ENCODE data around the gene HTT.
A peak's percentile ranks its signal among the peaks of the same experiment; 100 is the strongest.

Gene HTT

GRCh38 chr4:3121110-3121509, 46.6 kb downstream of the HTT start:
- Histone ChIP-seq H3K79me2 (ENCODE audit: insufficient read depth, low read length) (no peaks in the 10 kb centered on the region), H3K4me1 (ENCODE audit: insufficient read depth, low read length, poor library complexity, severe bottlenecking) (peaks cover 25% of the 10 kb centered on the region), H3K9me2 (replicated peaks; ENCODE audit: low read depth, low read length) (no peaks in the 10 kb centered on the region), H3K27me3 (ENCODE audit: insufficient read depth, low read length, poor library complexity, severe bottlenecking) (no peaks in the 10 kb centered on the region), H2AFZ (ENCODE audit: low read length) (no peak overlapping the region), H3K4me3 (ENCODE audit: low read length, poor library complexity, severe bottlenecking) (no peak overlapping the region), H3K36me3 (ENCODE audit: insufficient read depth, low read length) (peaks cover 68% of the 10 kb centered on the region; the same call in 1 of the 2 replicates), H4K20me1 (ENCODE audit: insufficient read depth, low read length, poor library complexity, severe bottlenecking) (no peaks in the 10 kb centered on the region), H3K4me2 (ENCODE audit: low read depth, low read length, poor library complexity, severe bottlenecking) (no peak overlapping the region), H3K9me3 (ENCODE audit: insufficient read depth, low read depth, low read length) (no peaks in the 10 kb centered on the region), H3K9ac (ENCODE audit: low read depth, low read length, poor library complexity, severe bottlenecking) (no peak overlapping the region), H3F3A (ENCODE audit: low read depth) (peaks cover 12% of the 10 kb centered on the region; the same call in 1 of the 2 replicates)
- TF ChIP-seq CTCF (conservative IDR thresholded peaks at IDR 0.05; ENCODE audit: low read length) (no peak), EZH2phosphoT487 (IDR thresholded peaks at IDR 0.05; ENCODE audit: borderline replicate concordance) (no peak)

- Histone ChIP-seq H3K4me1 (ENCODE audit: insufficient read depth, low read length, poor library complexity, severe bottlenecking) (peaks cover 25% of the 10 kb centered on the region), H3K9ac (ENCODE audit: low read depth, low read length, poor library complexity, severe bottlenecking) (peak overlapping the region; percentile 33), H3K9me2 (replicated peaks; ENCODE audit: low read depth, low read length) (no peaks in the 10 kb centered on the region), H3K36me3 (ENCODE audit: insufficient read depth, low read length) (peaks cover 66% of the 10 kb centered on the region; the same call in 1 of the 2 replicates), H4K20me1 (ENCODE audit: insufficient read depth, low read length, poor library complexity, severe bottlenecking) (no peaks in the 10 kb centered on the region), H3K27me3 (ENCODE audit: insufficient read depth, low read length, poor library complexity, severe bottlenecking) (no peaks in the 10 kb centered on the region), H3F3A (ENCODE audit: low read depth) (peaks cover 12% of the 10 kb centered on the region; the same call in 1 of the 2 replicates), H3K9me3 (ENCODE audit: insufficient read depth, low read depth, low read length) (no peaks in the 10 kb centered on the region), H3K79me2 (ENCODE audit: insufficient read depth, low read length) (no peaks in the 10 kb centered on the region), H2AFZ (ENCODE audit: low read length) (no peak overlapping the region), H3K4me2 (ENCODE audit: low read depth, low read length, poor library complexity, severe bottlenecking) (peak overlapping the region; percentile 15), H3K4me3 (ENCODE audit: low read length, poor library complexity, severe bottlenecking) (no peak overlapping the region)
- TF ChIP-seq CTCF (conservative IDR thresholded peaks at IDR 0.05; ENCODE audit: low read length) (no peak), EZH2phosphoT487 (IDR thresholded peaks at IDR 0.05; ENCODE audit: borderline replicate concordance) (no peak)
These were observed 47.1 kb downstream of the HTT start for GRCh38 chr4:3121596-3121995.

GRCh38 chr4:3122081-3122563, 47.6 kb downstream of the HTT start:
- Histone ChIP-seq H3K4me3 (ENCODE audit: low read length, poor library complexity, severe bottlenecking) (no peak overlapping the region), H3K27me3 (ENCODE audit: insufficient read depth, low read length, poor library complexity, severe bottlenecking) (no peaks in the 10 kb centered on the region), H3K4me2 (ENCODE audit: low read depth, low read length, poor library complexity, severe bottlenecking) (peak overlapping the region; percentile 15), H3K36me3 (ENCODE audit: insufficient read depth, low read length) (peaks cover 66% of the 10 kb centered on the region; the same call in 1 of the 2 replicates), H3K9me3 (ENCODE audit: insufficient read depth, low read depth, low read length) (no peaks in the 10 kb centered on the region), H3F3A (ENCODE audit: low read depth) (peaks cover 12% of the 10 kb centered on the region; the same call in 1 of the 2 replicates), H3K9me2 (replicated peaks; ENCODE audit: low read depth, low read length) (no peaks in the 10 kb centered on the region), H4K20me1 (ENCODE audit: insufficient read depth, low read length, poor library complexity, severe bottlenecking) (no peaks in the 10 kb centered on the region), H2AFZ (ENCODE audit: low read length) (no peak overlapping the region), H3K4me1 (ENCODE audit: insufficient read depth, low read length, poor library complexity, severe bottlenecking) (peaks cover 25% of the 10 kb centered on the region), H3K79me2 (ENCODE audit: insufficient read depth, low read length) (no peaks in the 10 kb centered on the region), H3K9ac (ENCODE audit: low read depth, low read length, poor library complexity, severe bottlenecking) (peak overlapping the region; percentile 33)
- TF ChIP-seq CTCF (conservative IDR thresholded peaks at IDR 0.05; ENCODE audit: low read length) (no peak), EZH2phosphoT487 (IDR thresholded peaks at IDR 0.05; ENCODE audit: borderline replicate concordance) (no peak)

Measured in Loucy (cell line).